K562 (cell line): Measurements from ENCODE around the gene PPP1R3G. TPM values are rescaled to one million over a fixed set of nuclear protein-coding genes. Genes with fewer than 3 reads are reported as not detected.

Experiments used
- ATAC-seq: fragments of 200-7000 bp; cut with Tn5 transposase; 3 replicates; pipeline ENCODE4 v1.9.1; 2020; ENCODE audit warnings: moderate library complexity
- BruUV-seq: library from RNA; stranded (reverse); fragments of 400-500 nt; replicated peaks from 2 replicates; lab custom pipeline; 2021; lab: Mats Ljungman, UMichigan
- CTCF ChIA-PET: fragments of 300-600 bp; formaldehyde crosslinking; extraction: SDS; loops from one replicate; lab custom pipeline; 2021; ENCODE audit warnings: low intra/inter-chr PET ratio; lab: Yijun Ruan, JAX
- POLR2A ChIA-PET: fragments of 300-600, 350-650 bp; sonication (Branson Sonifier 250); formaldehyde crosslinking; extraction: SDS; loops from one replicate; lab custom pipeline; 2021; ENCODE audit warnings: antibody characterized with exemption, inconsistent platforms; lab: Yijun Ruan, JAX
- DNase-seq, 4 experiments: peaks; one replicate each; pipeline versions ENCODE4 v3.0.0 to v3.0.0-alpha.2; 2011 to 2018; ENCODE audit warnings: low spot score in 3 of 4, mixed read lengths in 3 of 4; ENCODE audit errors: extremely low read depth in 1 of 4
- FAIRE-seq: peaks from 2 replicates; lab custom pipeline; 2011; peaks lifted over from hg19 to GRCh38; lab: Jason Lieb, UNC
- H2AFZ ChIP-seq: 2 replicates; pipeline ENCODE4 v1.6.0; 2011; ENCODE audit warnings: low read depth, low read length, control low read depth, inconsistent platforms
- H3K27ac ChIP-seq: fragments of 200-600 bp; 3 replicates; pipeline ENCODE4 v1.8.0; 2011; ENCODE audit warnings: low read depth, mild to moderate bottlenecking, control low read depth, inconsistent platforms, low read length, moderate library complexity, mixed read lengths; ENCODE audit errors: extremely low read depth
- H3K27me3 ChIP-seq, 2 experiments: fragments of 300-600 bp in 1 of 2; 2 replicates in 1 of 2; 3 replicates in 1 of 2; pipeline versions ENCODE4 v1.6.0 to v1.8.0; 2011; ENCODE audit warnings: inconsistent platforms in 2 of 2, low read length in 2 of 2, mild to moderate bottlenecking in 1 of 2, mixed read lengths in 1 of 2, moderate library complexity in 1 of 2; ENCODE audit not compliant: control insufficient read depth in 2 of 2, insufficient read depth in 2 of 2
- H3K36me3 ChIP-seq: fragments of 300-600 bp; 3 replicates; pipeline ENCODE4 v1.8.0; 2011; ENCODE audit warnings: mild to moderate bottlenecking, low read length, inconsistent platforms; ENCODE audit not compliant: control insufficient read depth, insufficient read depth
- H3K4me1 ChIP-seq, 2 experiments: fragments of 200-600 bp in 1 of 2; replicated peaks in 1 of 2; 2 replicates in 1 of 2; 3 replicates in 1 of 2; pipeline versions ENCODE4 v1.5.1 to v1.8.0; 2011; ENCODE audit warnings: inconsistent platforms in 2 of 2, low read length in 2 of 2, mild to moderate bottlenecking in 1 of 2, mixed read lengths in 1 of 2, moderate library complexity in 1 of 2; ENCODE audit not compliant: control insufficient read depth in 2 of 2, insufficient read depth in 2 of 2
- H3K4me2 ChIP-seq: 2 replicates; pipeline ENCODE4 v1.6.1; 2011; ENCODE audit warnings: low read length, control low read depth, inconsistent platforms, mixed read lengths; ENCODE audit not compliant: insufficient read depth
- H3K4me3 ChIP-seq: fragments of 200-600 bp; sonication (generic), shearing (Covaris generic); 2 replicates; pipeline ENCODE4 v1.5.1; 2016; ENCODE audit warnings: control low read depth, inconsistent platforms
- H3K79me2 ChIP-seq: fragments of 200-600 bp; 3 replicates; pipeline ENCODE4 v1.8.0; 2011; ENCODE audit warnings: low read length, inconsistent platforms; ENCODE audit not compliant: control insufficient read depth, insufficient read depth
- H3K9ac ChIP-seq, 2 experiments: 2 replicates each; pipeline versions ENCODE4 v1.6.0 to v1.6.1; 2011; ENCODE audit warnings: low read depth in 2 of 2, low read length in 2 of 2, control low read depth in 1 of 2, inconsistent platforms in 1 of 2, mild to moderate bottlenecking in 1 of 2, mixed read lengths in 1 of 2; ENCODE audit not compliant: insufficient read depth in 1 of 2
- H3K9me1 ChIP-seq: one replicate; pipeline ENCODE4 v1.6.0; 2011; ENCODE audit warnings: inconsistent platforms, mild to moderate bottlenecking, low read length, moderate library complexity; ENCODE audit not compliant: control insufficient read depth, insufficient read depth
- H3K9me3 ChIP-seq: replicated peaks from 2 replicates; pipeline ENCODE4 v1.5.1; 2011; ENCODE audit warnings: low read depth, low read length, inconsistent platforms; ENCODE audit not compliant: control insufficient read depth, insufficient read depth
- H4K20me1 ChIP-seq: replicated peaks from 2 replicates; pipeline ENCODE4 v1.6.1; 2011; ENCODE audit warnings: low read length, inconsistent platforms, mixed read lengths; ENCODE audit not compliant: control insufficient read depth, insufficient read depth
- CBX2 ChIP-seq: fragments of 200-600 bp; sonication (generic); IDR thresholded peaks from one replicate; pipeline ENCODE4 v1.6.1; 2012; ENCODE audit warnings: mild to moderate bottlenecking, low read length, inconsistent platforms; ENCODE audit not compliant: insufficient read depth, poor library complexity, severe bottlenecking
- JUNB ChIP-seq: fragments of 450-650 bp; formaldehyde crosslinking; conservative IDR thresholded peaks from 2 replicates; pipeline ENCODE4 v1.4.0; 2020; ENCODE audit warnings: mild to moderate bottlenecking
- RREB1 ChIP-seq: fragments of 250-450 bp; sonication (Bioruptor Pico); IDR thresholded peaks from 2 replicates; pipeline ENCODE4 v1.4.0; 2020
- ZNF316 ChIP-seq: fragments of 450-650 bp; IDR thresholded peaks from 2 replicates; pipeline ENCODE4 v1.6.1; 2016
- ZNF592 ChIP-seq: fragments of 450-650 bp; IDR thresholded peaks from 2 replicates; pipeline ENCODE4 v1.6.1; 2017; ENCODE audit warnings: antibody characterized with exemption, mild to moderate bottlenecking
- whole genome bisulfite sequencing: fragments of 100-300 bp; shearing (Covaris generic); methylation state at CpG from one replicate; pipeline ENCODE4 v1.1.6; 2016; ENCODE audit warnings: low coverage, mixed read lengths; ENCODE audit not compliant: insufficient coverage; ENCODE audit errors: missing lambda C conversion rate; 5-methylcytosine and 5-hydroxymethylcytosine counted together
- in situ Hi-C: fragments of 300-500 bp; cut with MboI; formaldehyde crosslinking; loops from 4 replicates; pipeline ENCODE4 v1.15.0; 2018; ENCODE audit warnings: inconsistent platforms, mixed read lengths
- intact Hi-C: fragments of 100-400 bp; cut with micrococcal nuclease; formaldehyde crosslinking; loops from 2 replicates; pipeline ENCODE4 v1.14.2; 2022
- polyA plus RNA-seq, 8 experiments: library from polyadenylated mRNA; depleted of rRNA in 4 of 8; stranded (reverse) in 5 of 8; unstranded in 3 of 8; fragments of >200 nt; fragmentation: Nextera tagmentation in 2 of 8; fragmentation: Illumina TruSeq in 1 of 8; extraction: Ambion mirVana in 2 of 8; extraction: Trizol in 1 of 8; gene quantifications; 2 replicates each; pipeline versions ENCODE4 v1.2.1 to v1.2.3, GENCODE V29; 2011 to 2014; ENCODE audit warnings: inconsistent platforms in 1 of 8, missing spikeins in 1 of 8
- total RNA-seq, 7 experiments: library from RNA; depleted of rRNA in 6 of 7; stranded (reverse); fragments of >200 nt in 6 of 7; fragmentation: Illumina TruSeq in 2 of 7; extraction: Trizol in 2 of 7; gene quantifications; 2 replicates each; pipeline versions ENCODE4 v1.2.1 to v1.2.3, GENCODE V29; 2011 to 2021; ENCODE audit warnings: low replicate concordance in 1 of 7
- TF ChIP-seq, protein P1 (sequence below): sonication (generic); formaldehyde crosslinking; IDR thresholded peaks from 2 replicates; pipeline ENCODE4 v1.8.0; 2022; ENCODE audit warnings: mild to moderate bottlenecking, missing genetic modification reagents
- TF ChIP-seq, protein P2 (sequence below): fragments of 250-450 bp; sonication (Bioruptor Pico); IDR thresholded peaks from 2 replicates; pipeline ENCODE4 v1.4.0; 2020; ENCODE audit warnings: mild to moderate bottlenecking
- TF ChIP-seq, protein P3 (sequence below): IDR thresholded peaks from 3 replicates; pipeline ENCODE4 v1.6.1; 2011; ENCODE audit warnings: borderline replicate concordance, mild to moderate bottlenecking; ENCODE audit not compliant: insufficient read length, insufficient read depth

Gene PPP1R3G
- total and polyA plus RNA-seq, 9 of the 15 experiments (the other 6 are each of a cell fraction or from before 2014, with no cell fraction given), result 0.01 to 0.13 (median 0.01) TPM; not detected in 4

GRCh38 chr6:5094327-5094726 lies 9.2 kb downstream of the PPP1R3G start:
- peaks cover 13 to 15% of the 10 kb centered on the region in 2 experiments for H3K27me3 ChIP-seq
- no peak overlapping the region for H3K4me2 ChIP-seq
- no peak overlapping the region for H3K4me3 ChIP-seq
- ChIA-PET CTCF (no interaction called here), POLR2A (no interaction called here)
- FAIRE-seq (no peak), DNase-seq (no peak), ATAC-seq (no peak)
- no peak overlapping the region for H2AFZ ChIP-seq
- no peaks in the 10 kb centered on the region for H3K79me2 ChIP-seq
- H3K9me1 ChIP-seq, result no peaks in the 10 kb centered on the region
- no TSS peak for BruUV-seq
- H3K36me3 ChIP-seq, result no peaks in the 10 kb centered on the region
- H3K4me1 ChIP-seq, result peaks cover 0 to 10% of the 10 kb centered on the region in 2 experiments; a peak in 2 of 5 replicates
- in situ Hi-C loops (no loop called here), intact Hi-C loops (no loop called here)
- H4K20me1 ChIP-seq, result no peaks in the 10 kb centered on the region
- 7% methylated on average over 3 of the region's 3 CpGs for WGBS
- H3K27ac ChIP-seq, result no peak overlapping the region
- no peak overlapping the region for H3K9ac ChIP-seq
- H3K9me3 ChIP-seq, result no peaks in the 10 kb centered on the region
- TF ChIP-seq, protein P1, sequence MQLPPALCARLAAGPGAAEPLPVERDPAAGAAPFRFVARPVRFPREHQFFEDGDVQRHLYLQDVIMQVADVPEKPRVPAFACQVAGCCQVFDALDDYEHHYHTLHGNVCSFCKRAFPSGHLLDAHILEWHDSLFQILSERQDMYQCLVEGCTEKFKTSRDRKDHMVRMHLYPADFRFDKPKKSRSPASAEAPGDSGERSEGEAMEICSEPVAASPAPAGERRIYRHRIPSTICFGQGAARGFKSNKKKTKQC (CRISPR knock-in tag), result no peak
- no peak for TF ChIP-seq RREB1 (CRISPR knock-in tag)
- no peak for TF ChIP-seq CBX2
- no peak for TF ChIP-seq JUNB (CRISPR knock-in tag)
- TF ChIP-seq, protein P2, sequence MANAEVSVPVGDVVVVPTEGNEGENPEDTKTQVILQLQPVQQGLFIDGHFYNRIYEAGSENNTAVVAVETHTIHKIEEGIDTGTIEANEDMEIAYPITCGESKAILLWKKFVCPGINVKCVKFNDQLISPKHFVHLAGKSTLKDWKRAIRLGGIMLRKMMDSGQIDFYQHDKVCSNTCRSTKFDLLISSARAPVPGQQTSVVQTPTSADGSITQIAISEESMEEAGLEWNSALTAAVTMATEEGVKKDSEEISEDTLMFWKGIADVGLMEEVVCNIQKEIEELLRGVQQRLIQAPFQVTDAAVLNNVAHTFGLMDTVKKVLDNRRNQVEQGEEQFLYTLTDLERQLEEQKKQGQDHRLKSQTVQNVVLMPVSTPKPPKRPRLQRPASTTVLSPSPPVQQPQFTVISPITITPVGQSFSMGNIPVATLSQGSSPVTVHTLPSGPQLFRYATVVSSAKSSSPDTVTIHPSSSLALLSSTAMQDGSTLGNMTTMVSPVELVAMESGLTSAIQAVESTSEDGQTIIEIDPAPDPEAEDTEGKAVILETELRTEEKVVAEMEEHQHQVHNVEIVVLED, result no peak
- no peak for TF ChIP-seq ZNF316
- TF ChIP-seq, protein P3, sequence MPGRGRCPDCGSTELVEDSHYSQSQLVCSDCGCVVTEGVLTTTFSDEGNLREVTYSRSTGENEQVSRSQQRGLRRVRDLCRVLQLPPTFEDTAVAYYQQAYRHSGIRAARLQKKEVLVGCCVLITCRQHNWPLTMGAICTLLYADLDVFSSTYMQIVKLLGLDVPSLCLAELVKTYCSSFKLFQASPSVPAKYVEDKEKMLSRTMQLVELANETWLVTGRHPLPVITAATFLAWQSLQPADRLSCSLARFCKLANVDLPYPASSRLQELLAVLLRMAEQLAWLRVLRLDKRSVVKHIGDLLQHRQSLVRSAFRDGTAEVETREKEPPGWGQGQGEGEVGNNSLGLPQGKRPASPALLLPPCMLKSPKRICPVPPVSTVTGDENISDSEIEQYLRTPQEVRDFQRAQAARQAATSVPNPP, result no peak
- no peak for TF ChIP-seq ZNF592
